GM21528 (cell line): Measurements from ENCODE around the gene CERS5.

Experiments
- ATAC-seq: cut with Tn5 transposase; IDR thresholded peaks from one replicate; pipeline ENCODE4 v1.9.1; 2021; ENCODE audit warnings: mild to moderate bottlenecking, moderate library complexity; ENCODE audit not compliant: unreplicated experiment, low FRiP score

The CERS5 gene

DNA sequence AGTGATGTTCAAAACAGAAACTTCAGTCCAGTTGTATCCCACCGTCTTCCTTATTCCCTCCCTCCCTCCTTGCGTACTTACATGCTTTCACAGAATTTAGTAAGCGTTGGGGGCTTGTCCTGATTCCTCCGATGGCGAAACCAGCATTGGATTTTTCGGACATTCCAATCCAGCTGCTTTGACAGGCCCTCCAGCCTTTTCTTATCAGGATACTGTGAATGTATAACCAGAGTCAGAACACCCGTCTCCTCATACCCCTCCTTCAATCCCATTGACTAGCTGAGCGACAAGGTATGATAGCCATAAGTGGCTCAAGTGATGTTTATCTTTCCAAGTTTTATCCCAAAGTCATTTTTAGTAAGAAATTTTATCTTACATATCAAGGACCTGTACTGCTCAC, 24.2 kb downstream of the CERS5 start:
- ATAC-seq = no peak

DNA sequence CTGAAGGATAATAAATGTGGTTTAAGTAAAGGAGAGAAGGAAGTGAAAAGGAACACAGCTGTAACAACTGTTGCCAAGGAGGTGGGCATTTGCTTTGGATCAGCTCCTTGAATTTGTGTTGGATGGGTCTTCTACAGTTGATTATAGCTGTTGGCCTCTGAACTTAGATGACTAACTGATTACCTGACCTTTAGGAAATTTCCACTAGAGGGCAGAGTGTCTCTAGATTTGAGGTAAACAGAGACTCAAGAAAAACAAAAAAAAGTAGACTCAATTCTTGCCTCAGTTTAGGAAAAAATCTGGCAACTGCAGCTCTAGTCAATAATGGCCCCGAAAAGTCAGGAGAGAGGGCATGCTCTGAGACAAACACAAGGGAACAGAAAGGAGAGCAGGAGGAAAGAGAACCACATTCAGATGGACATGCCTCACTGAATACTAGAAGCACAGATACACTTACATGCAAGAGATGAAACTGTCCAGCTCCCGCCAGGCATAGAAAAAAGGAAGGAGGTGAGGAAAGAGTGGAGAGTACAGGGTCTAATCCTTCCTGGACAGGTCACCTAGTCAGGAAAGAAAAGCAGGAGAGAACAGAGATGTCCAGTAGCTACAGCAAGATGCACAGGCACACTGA, 34.5 kb downstream of the CERS5 start:
- ATAC-seq = no peak

DNA sequence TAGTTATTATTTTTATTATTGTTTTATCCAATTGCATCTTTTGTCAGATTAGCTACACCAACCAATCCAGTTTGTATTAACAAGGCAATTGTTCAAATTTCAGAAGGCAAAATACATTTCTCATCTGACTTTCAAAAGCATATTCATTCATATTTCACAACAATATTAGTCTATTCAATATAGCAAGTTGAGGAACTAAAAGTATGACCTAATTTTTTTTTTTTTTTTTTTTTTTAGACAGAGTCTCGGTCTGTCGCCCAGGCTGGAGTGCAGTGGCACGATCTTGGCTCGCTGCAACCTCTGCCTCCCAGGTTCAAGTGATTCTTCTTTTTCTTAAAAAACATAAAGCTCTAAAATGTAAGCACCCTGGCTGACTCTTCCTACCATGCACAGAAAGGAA, 37.9 kb downstream of the CERS5 start:
- no peak for ATAC-seq

DNA sequence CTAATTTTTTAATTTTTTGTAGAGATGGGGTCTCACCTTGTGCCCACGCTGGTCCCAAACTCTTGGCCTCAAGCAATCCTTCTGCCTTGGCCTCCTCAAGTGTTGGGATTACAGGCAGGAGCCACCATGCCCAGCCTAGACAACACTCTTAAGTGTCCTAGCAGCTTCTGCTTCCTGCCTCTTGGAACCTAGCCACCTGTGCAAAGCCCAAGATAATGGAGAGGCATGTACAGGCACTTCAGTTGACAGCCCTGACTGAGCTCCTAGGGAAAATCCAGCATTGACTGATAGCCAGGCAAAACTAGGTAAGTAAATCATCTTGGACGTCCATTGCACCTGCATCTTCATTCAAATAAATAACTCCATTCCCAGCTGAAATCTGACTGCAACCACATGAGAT, 39.6 kb downstream of the CERS5 start:
- ATAC-seq = no peak

DNA sequence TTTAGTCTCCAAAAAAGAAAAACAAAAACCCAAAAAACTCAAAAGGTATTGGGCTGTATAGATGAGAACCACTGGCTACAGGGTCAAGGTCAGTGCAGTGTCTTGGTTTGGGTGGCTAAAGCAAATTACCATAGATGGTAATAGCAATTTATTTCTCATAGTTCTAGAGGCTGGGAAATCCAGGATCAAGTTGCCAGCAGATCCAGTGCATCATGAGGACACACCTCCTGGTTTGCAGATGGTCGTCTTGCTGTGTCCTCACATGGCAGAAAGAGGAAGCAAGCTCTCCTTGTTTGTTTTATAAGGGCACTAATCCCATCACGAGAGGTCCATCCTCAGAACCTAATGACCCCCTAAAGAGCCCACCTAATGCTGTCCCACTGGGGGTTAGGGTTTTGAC, 44.0 kb downstream of the CERS5 start:
- ATAC-seq = no peak

DNA sequence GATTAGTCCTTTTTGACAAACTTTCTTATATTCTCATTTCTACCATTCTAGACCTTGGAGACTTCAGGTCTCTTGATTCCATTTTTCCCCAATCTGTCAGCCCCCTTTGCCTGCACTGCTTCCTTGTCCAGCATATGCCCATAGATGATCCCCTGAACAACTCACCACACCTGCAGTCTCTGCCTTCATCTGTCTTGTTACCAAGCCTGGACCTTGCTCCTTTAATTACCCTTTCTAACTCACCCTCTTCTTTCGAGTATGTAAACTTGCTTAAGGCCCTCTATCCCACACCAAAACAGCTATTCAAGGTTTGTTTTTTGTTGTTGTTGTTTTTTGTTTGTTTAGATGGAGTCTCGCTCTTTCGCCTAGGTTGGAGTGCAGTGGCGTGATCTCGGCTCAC, 45.5 kb downstream of the CERS5 start:
- ATAC-seq = no peak

DNA sequence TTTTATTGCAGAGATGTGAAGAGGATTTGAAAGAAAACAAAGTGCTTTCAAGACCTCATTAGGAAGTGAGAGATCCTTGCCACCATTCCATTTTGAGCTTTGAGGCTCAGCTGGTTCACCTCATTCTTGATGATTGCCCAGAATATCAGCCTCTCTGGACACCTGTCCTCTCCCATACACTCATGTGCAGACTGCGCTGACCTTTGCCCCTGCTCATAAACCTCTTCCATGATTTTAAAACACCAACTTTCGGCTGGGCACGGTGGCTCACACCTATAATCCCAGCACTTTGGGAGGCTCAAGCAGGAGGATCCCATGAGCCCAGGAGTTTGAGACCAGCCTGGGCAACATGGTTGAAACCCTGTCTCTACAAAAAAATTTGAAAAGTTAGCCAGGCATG, 46.2 kb downstream of the CERS5 start:
- ATAC-seq = no peak

DNA sequence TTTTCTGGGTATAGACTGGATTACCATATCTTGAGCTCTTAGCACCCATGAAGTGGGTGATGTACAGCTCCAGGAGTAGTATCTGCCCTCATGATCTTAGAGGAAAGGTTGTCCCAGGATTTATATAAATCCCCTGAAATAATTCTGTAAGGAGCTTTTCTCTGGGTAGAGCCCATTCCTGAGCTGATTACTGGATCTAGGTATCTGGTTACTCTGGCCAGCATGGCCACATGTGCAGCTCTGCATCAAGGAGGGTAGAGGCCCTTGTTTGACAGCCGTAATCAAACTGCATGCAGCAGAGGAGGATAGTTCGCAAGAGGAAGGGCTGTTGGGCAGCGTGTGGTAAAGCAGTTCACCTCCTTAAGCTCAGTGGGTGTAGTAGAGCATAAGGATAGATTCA, 46.6 kb downstream of the CERS5 start:
- ATAC-seq = no peak

DNA sequence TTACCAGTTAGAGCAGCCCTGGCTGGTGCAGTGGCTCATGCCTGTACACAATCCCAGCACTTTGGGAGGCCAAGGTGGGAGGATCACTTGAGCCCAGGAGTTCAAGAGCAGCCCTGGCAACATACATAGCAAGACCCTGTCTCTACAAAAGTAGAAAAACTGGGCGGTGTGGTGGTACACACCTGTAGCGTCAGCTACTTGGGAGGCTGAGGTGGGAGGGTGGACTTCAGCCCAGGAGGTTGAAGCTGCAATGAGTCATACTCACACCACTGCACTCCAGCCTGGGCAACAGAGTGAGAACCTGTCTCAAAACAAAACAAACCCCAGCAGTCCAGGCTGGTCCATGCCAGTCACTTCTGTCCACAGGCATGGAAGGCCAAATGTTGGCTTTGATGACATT, 47.8 kb downstream of the CERS5 start:
- no peak for ATAC-seq

DNA sequence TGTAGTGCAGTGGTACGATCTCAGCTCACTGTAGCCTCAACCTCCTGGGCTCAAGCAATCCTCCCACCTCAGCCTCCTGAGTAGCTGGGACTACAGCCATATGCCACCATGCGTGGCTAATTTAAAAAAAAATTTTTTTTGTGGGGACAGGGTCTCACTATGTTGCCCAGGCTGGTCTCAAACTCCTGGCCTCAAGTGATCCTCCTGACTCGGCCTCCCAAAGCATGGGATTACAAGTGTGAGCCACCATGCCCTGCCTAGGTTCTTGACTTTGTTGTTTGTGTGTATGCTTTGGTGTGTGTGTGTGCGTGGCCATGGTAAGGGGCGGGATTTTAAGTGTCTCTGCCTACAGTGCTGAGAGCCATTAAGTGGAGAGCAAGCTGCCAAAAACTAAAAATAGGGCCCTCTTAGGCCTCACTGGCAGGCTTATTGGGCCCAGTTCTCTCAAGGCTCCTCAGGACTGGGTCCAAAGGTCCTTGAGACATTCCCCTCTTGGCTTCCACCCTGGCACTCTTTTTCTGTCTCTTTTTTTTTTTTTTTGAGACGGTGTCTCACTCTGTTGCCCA, 50.0 kb downstream of the CERS5 start:
- ATAC-seq = no peak

DNA sequence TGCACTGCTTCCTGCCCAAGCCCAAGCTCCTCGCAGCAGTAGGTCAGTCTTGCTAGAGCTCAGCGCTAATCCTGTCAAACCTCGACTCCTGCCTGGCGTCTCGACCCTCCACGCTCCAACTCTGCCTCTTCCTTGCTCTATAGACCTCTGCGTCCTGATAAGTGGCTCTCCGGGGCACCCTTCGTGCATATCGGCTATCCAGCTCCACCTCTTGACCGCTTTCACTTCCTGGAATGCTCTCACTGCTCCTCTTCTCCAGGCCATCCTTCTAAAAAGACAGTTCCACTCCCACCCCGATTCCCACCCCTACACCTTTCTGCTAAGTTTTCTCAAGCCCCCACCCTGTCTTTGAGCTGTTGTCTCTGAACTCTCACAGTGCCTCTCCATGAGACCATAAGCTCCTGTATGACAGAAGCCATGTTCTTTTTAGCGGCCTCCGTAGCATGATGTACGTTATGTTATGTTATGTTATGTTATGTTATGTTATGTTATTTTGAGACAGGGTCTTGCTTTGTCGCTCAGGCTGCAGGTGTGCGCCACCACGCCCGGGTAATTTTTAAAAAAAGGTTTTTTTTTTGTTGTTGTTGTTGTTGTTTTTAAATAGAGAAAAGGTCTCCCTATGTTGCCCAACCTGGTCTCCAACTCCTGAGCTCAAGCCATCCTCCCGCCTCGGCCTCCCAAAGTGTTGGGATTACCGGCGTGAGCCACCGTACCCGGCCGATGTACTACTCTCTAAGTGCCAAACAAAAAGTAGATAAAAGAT, 54.5 kb downstream of the CERS5 start:
- ATAC-seq = peak; percentile 0

DNA sequence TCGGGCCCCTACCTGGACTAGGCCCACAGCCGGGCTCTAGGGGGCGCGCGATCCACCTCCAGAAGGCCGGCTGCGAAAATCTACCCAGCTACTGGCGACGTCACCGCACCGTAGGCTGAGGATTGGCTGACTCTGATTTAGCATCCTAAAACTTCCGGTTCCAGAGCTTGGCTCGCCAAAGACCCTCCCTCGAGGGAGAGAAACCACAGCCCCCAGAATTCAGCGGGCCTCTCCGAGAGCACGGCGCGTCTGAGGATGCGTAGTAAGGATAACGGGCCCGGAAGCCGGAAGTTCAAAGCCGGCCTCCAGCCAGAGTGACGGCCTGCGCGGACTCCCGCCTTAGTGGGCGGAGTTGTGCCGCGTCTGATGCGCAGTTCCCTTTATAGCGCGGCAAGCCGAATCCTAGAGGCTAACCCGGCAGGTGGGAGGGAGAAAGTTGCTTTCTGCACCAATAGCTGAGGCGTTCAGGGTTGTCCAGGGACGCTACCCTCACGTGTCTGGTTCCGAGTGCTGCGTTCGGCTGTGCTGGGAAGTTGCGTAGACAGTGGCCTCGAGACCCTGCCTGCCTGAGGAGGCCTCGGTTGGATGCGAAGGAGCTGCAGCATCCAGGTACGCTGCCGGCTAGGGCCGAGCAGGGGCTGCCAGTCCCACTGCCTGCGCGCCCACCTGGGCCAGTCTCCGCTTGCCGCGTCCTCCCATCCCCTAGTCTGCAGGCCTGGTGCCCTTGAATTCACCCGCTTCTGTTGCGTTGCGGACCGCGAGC, 55.3 kb downstream of the CERS5 start, which contains the start of gene COX14:
Gene COX14, plus strand, starts transcription at position 544 of the 763 bp plus-strand sequence. CDS start 7,808 bp downstream, outside the sequence.
- peak; percentile 81 for ATAC-seq

DNA sequence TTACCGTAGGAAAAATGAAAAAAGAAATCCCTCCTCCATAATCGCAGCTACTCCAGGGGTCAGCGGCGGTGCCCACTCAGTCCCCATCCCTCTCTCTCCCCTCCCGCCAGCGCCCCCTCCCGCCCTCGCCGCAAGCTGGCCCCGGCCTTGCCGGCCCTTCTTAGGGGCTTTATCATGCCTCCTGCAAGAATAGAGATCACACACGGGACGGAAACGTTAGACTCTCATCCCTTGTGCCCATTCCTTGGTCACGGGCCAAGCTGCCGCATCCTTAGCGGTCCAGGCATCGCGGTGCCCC, 55.8 kb downstream of the CERS5 start:
- ATAC-seq = peak; percentile 10

DNA sequence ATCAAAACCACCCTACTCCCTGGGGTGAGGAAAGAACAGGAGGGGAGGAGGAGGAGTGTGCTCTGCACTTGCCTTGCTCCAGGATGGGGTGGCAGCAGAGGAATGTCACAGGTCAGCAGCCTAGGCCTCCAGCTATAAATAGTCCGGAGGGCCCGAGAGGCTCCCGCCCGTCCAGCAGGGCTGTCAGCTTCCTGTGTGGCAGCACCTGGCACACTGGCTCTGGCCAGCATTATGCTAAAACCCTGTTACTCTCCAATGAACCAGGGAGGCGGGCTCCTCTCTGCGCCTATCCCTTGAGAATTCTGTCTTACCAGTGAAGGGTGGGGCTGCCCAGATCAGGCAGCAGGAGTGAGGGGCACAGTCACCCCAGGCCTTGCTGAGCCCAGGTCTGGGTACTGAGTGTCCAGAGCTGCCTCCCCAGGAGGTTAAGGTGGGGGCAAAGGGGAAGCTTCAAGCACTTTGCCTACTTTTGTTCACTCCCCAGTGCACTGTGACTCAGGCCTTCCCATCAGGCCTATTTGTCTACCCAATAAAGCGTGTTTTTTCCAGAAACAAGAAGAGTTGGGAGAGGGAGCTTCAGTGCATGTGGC, 56.3 kb downstream of the CERS5 start:
- no peak for ATAC-seq

DNA sequence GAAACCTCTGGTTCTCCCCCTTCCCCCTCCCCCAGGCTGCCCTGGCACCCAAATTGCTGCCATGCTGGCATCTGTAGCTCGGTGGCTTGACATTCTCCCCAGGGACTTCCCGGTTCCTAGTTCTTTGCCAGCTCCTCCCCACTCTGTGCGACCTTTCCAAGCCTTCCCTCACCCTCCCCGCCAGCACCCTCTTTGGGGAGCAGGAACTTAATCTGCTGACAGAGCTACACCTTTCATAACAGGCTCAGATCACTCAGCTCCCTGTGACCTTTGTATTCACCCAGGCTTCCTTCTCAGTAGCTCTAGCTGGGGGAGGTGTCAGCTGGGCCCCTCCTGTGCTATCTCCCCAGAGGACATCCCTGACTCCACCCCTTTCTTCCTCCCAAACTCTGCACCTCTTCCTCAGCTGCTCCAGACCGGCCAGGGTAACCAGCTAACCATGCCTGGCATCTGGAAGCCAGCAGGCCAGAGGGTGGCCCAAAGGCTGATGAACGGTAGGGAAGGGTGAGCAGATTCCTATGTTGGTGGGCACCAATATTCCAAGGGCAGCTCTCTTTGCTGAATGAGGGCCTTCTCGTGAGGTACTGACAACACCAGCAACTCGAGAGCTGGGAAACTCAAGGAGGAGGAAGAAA, 56.9 kb downstream of the CERS5 start:
- no peak for ATAC-seq

DNA sequence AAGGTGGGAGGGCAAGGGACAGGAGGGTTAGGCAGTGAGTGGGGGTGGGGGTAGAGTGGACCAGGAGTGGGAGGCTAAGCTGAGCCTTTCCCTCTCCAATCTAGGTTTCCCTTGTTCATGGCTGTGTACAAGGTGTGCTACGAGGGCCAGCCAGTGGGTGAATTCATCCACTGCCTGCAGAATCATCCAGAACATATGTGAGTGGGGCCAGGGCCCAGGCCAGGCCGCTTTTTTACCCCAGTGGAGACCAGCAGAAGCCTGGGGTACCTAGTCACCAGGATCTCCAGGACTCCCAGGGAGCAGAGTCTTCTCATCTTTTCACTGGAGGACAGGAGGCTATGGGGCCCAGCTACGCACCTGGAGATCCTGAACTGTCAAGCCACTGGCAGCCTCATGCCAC, 57.9 kb downstream of the CERS5 start:
- no peak for ATAC-seq

DNA sequence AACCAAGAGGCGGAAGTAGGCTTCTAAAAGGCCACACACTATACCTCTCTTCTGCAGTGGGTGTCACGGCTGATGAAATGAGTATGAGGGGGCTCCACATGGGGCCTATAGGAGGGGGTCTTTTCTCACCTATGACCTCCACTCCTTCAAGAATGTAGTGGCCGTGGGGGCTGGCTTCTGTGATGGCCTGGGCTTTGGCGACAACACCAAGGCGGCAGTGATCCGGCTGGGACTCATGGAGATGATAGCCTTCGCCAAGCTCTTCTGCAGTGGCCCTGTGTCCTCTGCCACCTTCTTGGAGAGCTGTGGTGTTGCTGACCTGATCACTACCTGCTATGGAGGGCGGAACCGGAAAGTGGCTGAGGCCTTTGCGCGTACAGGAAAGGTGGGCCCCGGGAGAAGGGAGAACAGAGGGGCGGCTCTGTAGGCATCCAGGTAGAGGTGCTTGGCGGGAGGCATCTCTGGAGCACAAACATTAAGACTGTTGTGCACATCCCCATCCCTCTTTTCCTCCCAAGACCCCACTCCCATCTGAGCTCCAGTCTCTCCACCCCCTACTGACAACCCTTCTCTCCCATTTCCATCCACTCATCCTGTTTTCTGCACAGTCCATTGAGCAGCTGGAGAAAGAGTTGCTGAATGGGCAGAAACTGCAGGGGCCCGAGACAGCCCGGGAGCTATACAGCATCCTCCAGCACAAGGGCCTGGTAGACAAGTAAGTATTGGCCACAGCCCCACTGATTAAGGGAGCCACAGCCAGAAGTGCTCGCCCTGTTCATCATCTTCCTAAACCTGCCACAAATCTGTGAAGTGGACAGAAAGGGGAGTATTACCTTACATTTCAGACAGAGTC, 59.5 kb downstream of the CERS5 start:
- ATAC-seq = no peak

DNA sequence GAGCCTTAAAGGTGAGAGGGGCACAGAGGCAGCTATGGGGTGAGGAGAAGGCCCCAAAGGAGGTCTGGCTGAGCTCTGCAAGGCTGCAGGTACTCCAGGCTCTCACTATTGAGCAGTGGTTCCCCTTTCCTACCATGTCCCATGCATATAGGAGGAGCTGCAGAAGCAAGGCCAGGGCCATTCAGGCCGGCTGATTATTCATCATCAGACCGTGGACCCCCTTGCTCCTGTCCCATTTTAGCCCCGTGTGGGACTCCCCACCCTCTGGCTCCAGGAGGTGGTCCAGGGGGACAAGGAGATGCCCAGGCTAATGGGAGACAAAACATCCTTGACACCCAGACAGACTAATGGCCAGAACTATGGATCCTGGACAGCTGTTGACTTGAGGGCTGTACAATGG, 60.3 kb downstream of the CERS5 start:
- no peak for ATAC-seq

DNA sequence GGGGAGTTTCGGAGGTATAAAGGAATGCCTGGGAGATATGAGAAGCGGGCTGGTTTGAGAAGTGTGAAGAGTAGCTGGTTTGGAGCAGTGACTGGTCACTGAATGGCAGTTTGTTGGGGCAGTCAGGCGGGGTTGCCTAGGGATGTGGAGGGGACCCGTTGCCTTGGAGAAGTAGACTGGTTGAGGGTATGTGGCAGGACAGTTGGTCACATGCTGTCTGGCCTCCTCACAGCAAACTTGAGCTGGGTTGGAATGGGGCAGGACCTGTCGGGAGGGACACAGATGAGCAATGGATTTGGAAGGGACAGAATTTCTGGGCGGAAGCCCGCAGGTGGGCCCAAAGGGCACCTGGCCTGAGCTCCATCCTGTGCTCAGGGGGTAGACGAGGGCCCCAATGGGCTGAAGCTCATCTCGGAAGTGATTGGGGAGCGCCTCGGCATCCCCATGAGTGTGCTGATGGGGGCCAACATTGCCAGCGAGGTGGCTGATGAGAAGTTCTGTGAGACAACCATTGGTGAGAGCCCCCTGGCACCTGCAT, 61.2 kb downstream of the CERS5 start:
- ATAC-seq = no peak
